Neuronal stem cell (in vitro differentiated cells): Measurements from ENCODE around the gene PSMD12. TPM values are rescaled to one million over a fixed set of nuclear protein-coding genes. Genes with fewer than 3 reads are reported as not detected.
A peak's percentile ranks its signal among the peaks of the same experiment; 100 is the strongest.

Source experiments
- DNase-seq: peaks from one replicate; pipeline ENCODE4 v3.0.0-alpha.2; 2013; ENCODE audit warnings: low spot score
- H2AFZ ChIP-seq: one replicate; pipeline ENCODE4 v1.6.1; 2013; ENCODE audit warnings: mild to moderate bottlenecking, low read length, inconsistent platforms
- H2AK5ac ChIP-seq: 2 replicates; pipeline ENCODE4 v1.6.1; 2013; ENCODE audit warnings: low read depth, mild to moderate bottlenecking, inconsistent platforms, low read length, moderate library complexity, mixed read lengths
- H2BK120ac ChIP-seq: 2 replicates; pipeline ENCODE4 v1.6.1; 2013; ENCODE audit warnings: low read depth, mild to moderate bottlenecking, inconsistent platforms, low read length, moderate library complexity, mixed read lengths
- H2BK12ac ChIP-seq: one replicate; pipeline ENCODE4 v1.6.1; 2013; ENCODE audit warnings: low read length, inconsistent platforms
- H2BK15ac ChIP-seq: 2 replicates; pipeline ENCODE4 v1.6.1; 2013; ENCODE audit warnings: mild to moderate bottlenecking, low read length, inconsistent platforms, mixed read lengths
- H2BK5ac ChIP-seq: one replicate; pipeline ENCODE4 v1.6.1; 2013; ENCODE audit warnings: inconsistent platforms, mild to moderate bottlenecking, low read length, moderate library complexity
- H3K14ac ChIP-seq: one replicate; pipeline ENCODE4 v1.6.1; 2013; ENCODE audit warnings: low read length, inconsistent platforms
- H3K18ac ChIP-seq: 2 replicates; pipeline ENCODE4 v1.6.1; 2013; ENCODE audit warnings: low read length, inconsistent platforms
- H3K23ac ChIP-seq: 2 replicates; pipeline ENCODE4 v1.6.1; 2013; ENCODE audit warnings: low read depth, mild to moderate bottlenecking, mixed read lengths, low read length, inconsistent platforms; ENCODE audit not compliant: poor library complexity
- H3K27ac ChIP-seq: replicated peaks from 3 replicates; pipeline ENCODE4 v1.5.1; 2013; ENCODE audit warnings: low read length, inconsistent platforms
- H3K27me3 ChIP-seq, 3 experiments: 2 replicates each; pipeline ENCODE4 v1.6.1; 2013; ENCODE audit warnings: low read length in 3 of 3, mild to moderate bottlenecking in 2 of 3, inconsistent platforms in 1 of 3, low read depth in 1 of 3, mixed read lengths in 1 of 3, moderate library complexity in 1 of 3; ENCODE audit not compliant: control insufficient read depth in 3 of 3, insufficient read depth in 3 of 3
- H3K36me3 ChIP-seq, 2 donors: replicated peaks in 1 of 2; 2 replicates each; pipeline ENCODE4 v1.6.1; 2013; ENCODE audit warnings: low read length in 2 of 2; ENCODE audit not compliant: control insufficient read depth in 2 of 2, insufficient read depth in 2 of 2
- H3K4ac ChIP-seq: 2 replicates; pipeline ENCODE4 v1.6.1; 2013; ENCODE audit warnings: inconsistent platforms, mild to moderate bottlenecking, low read length, moderate library complexity
- H3K4me1 ChIP-seq, 2 donors: 1 replicate in 1 of 2; 2 replicates in 1 of 2; pipeline ENCODE4 v1.6.1; 2013; ENCODE audit warnings: low read length in 2 of 2, low read depth in 1 of 2; ENCODE audit not compliant: control insufficient read depth in 2 of 2, insufficient read depth in 1 of 2
- H3K4me2 ChIP-seq: one replicate; pipeline ENCODE4 v1.6.1; 2013; ENCODE audit warnings: mild to moderate bottlenecking, low read length, inconsistent platforms; ENCODE audit not compliant: insufficient read depth, poor library complexity, severe bottlenecking
- H3K4me3 ChIP-seq, 2 donors: 2 replicates each; pipeline ENCODE4 v1.5.1; 2013; ENCODE audit warnings: low read length in 2 of 2, mild to moderate bottlenecking in 2 of 2, inconsistent platforms in 1 of 2, moderate library complexity in 1 of 2
- H3K79me1 ChIP-seq: one replicate; pipeline ENCODE4 v1.6.1; 2013; ENCODE audit warnings: low read depth, mild to moderate bottlenecking, inconsistent platforms, low read length, moderate library complexity
- H3K9ac ChIP-seq: one replicate; pipeline ENCODE4 v1.6.1; 2013; ENCODE audit warnings: mild to moderate bottlenecking, low read depth, low read length, inconsistent platforms; ENCODE audit not compliant: poor library complexity
- H3K9me3 ChIP-seq, 2 donors: replicated peaks in 1 of 2; 2 replicates each; pipeline versions ENCODE3 to v1.6.1; 2013; ENCODE audit warnings: low read length in 2 of 2, mild to moderate bottlenecking in 2 of 2, inconsistent platforms in 1 of 2, low read depth in 1 of 2, mixed read lengths in 1 of 2, moderate library complexity in 1 of 2; ENCODE audit not compliant: control insufficient read depth in 2 of 2, insufficient read depth in 1 of 2
- H4K8ac ChIP-seq: one replicate; pipeline ENCODE4 v1.6.1; 2013; ENCODE audit warnings: low read depth, mild to moderate bottlenecking, inconsistent platforms, low read length, moderate library complexity
- H4K91ac ChIP-seq: one replicate; pipeline ENCODE4 v1.6.1; 2013; ENCODE audit warnings: low read length, low read depth, mild to moderate bottlenecking, inconsistent platforms; ENCODE audit not compliant: poor library complexity
- WGBS, 2 donors: extraction: QIAGEN DNeasy Blood & Tissue Kit; methylation state at CpG; one replicate each; pipeline ENCODE4 v1.1.7; 2013; ENCODE audit warnings: missing lambda C conversion rate in 2 of 2, mixed read lengths in 1 of 2; ENCODE audit not compliant: insufficient read length in 2 of 2, insufficient replicate concordance in 1 of 2; ENCODE audit errors: extremely low coverage in 2 of 2; 5-methylcytosine and 5-hydroxymethylcytosine counted together
- polyA plus RNA-seq, 2 experiments: library from polyadenylated mRNA; stranded (reverse); fragments of 200-250 nt; gene quantifications; one replicate each; pipeline ENCODE4 v1.2.3, GENCODE V29; 2013

The PSMD12 gene
- polyA plus RNA-seq (2013, experiment 1 of 2): 33.7 TPM
- 34.6 TPM for polyA plus RNA-seq (2013, experiment 2 of 2)

- H2BK15ac ChIP-seq: peak within 1 kb of the TSS; percentile 27
- H2BK120ac ChIP-seq: peak within 1 kb of the TSS; percentile 74
- H3K18ac ChIP-seq: peak within 1 kb of the TSS; percentile 99
- H3K4me1 ChIP-seq: peaks cover 2 to 7% of the 10 kb centered on the region in 2 donors
- H3K36me3 ChIP-seq: peaks cover 0 to 31% of the 10 kb centered on the region in 2 donors
- H3K4ac ChIP-seq: peak within 1 kb of the TSS; percentile 27
- peak within 1 kb of the TSS; percentile 98 for H2AK5ac ChIP-seq
- H3K9ac ChIP-seq: peak within 1 kb of the TSS; percentile 100
- H2AFZ ChIP-seq: peak within 1 kb of the TSS; percentile 91
- peaks cover 10% of the 10 kb centered on the region for H3K79me1 ChIP-seq
- peak within 1 kb of the TSS; percentile 97 for H4K91ac ChIP-seq
- no peaks in the 10 kb centered on the region for H3K9me3 ChIP-seq
- peak within 1 kb of the TSS; percentile 30 for H2BK12ac ChIP-seq
- H3K23ac ChIP-seq: peak within 1 kb of the TSS; percentile 100
- DNase-seq: peak; percentile 87
- no peaks in the 10 kb centered on the region for H3K27me3 ChIP-seq
- peak within 1 kb of the TSS; percentile 88 to 94 for H3K4me3 ChIP-seq
- H3K4me2 ChIP-seq: peak within 1 kb of the TSS; percentile 92
- H3K27ac ChIP-seq: no peak within 1 kb of the TSS
- no CpG with 5 or more reads among the region's 55 CpGs for WGBS, 2 donors
- peak within 1 kb of the TSS; percentile 24 for H4K8ac ChIP-seq
- peak within 1 kb of the TSS; percentile 79 for H3K14ac ChIP-seq
- peak within 1 kb of the TSS; percentile 87 for H2BK5ac ChIP-seq
Measured at GRCh38 chr17:67366193-67367157, at the start of gene PSMD12. PSMD12 (minus strand) TSS chr17:67366577; CDS start chr17:67366519, 58 bp downstream.

GRCh38 chr17:67415291-67415690 is 48.9 kb upstream of the PSMD12 start:
- H3K14ac ChIP-seq: no peak overlapping the region
- H4K91ac ChIP-seq: no peak overlapping the region
- H4K8ac ChIP-seq: no peak overlapping the region
- no peak overlapping the region for H2BK120ac ChIP-seq
- no peak overlapping the region for H2BK12ac ChIP-seq
- no peaks in the 10 kb centered on the region for H3K4me1 ChIP-seq
- no peak overlapping the region for H2AK5ac ChIP-seq
- H3K18ac ChIP-seq: no peak overlapping the region
- no peak overlapping the region for H3K9ac ChIP-seq
- no CpG with 5 or more reads among the region's 7 CpGs for WGBS, 2 donors
- no peak overlapping the region for H3K23ac ChIP-seq
- peaks cover 2 to 8% of the 10 kb centered on the region in 2 donors for H3K9me3 ChIP-seq
- no peaks in the 10 kb centered on the region for H3K36me3 ChIP-seq
- no peak overlapping the region for H3K4me3 ChIP-seq
- no peak overlapping the region for H3K4ac ChIP-seq
- H2BK15ac ChIP-seq: no peak overlapping the region
- H3K79me1 ChIP-seq: no peaks in the 10 kb centered on the region
- H2BK5ac ChIP-seq: no peak overlapping the region
- H3K27me3 ChIP-seq: no peaks in the 10 kb centered on the region
- H3K27ac ChIP-seq: no peak overlapping the region
- DNase-seq: no peak
- no peak overlapping the region for H3K4me2 ChIP-seq
- H2AFZ ChIP-seq: no peak overlapping the region

DNA sequence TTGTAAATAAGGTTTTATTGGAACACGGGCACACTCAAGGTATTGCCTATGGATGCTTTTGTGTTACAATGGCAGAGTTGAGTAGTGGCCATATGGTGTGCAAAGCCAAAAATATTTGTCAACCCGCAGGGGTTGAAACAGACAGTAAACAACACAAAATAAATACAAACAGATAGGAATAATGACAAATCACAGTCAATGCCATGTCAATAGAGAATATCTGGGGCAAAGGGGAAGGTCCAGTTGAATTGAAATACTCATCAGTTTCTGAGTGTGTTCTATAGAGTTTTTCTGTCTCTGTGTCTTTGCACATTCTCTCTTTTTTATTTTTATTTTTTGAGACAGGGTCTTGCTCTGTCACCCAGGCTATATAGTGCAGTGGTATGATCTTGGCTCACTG is 48.2 kb upstream of the PSMD12 start:
- peaks cover 2 to 8% of the 10 kb centered on the region in 2 donors for H3K9me3 ChIP-seq
- no peak overlapping the region for H3K23ac ChIP-seq
- H4K8ac ChIP-seq: no peak overlapping the region
- H2BK12ac ChIP-seq: no peak overlapping the region
- H4K91ac ChIP-seq: no peak overlapping the region
- H3K4me1 ChIP-seq: no peaks in the 10 kb centered on the region
- no peak overlapping the region for H3K27ac ChIP-seq
- no peak overlapping the region for H3K14ac ChIP-seq
- no peaks in the 10 kb centered on the region for H3K27me3 ChIP-seq
- H2BK5ac ChIP-seq: no peak overlapping the region
- H3K36me3 ChIP-seq: no peaks in the 10 kb centered on the region
- no peak overlapping the region for H3K4me2 ChIP-seq
- H2AK5ac ChIP-seq: no peak overlapping the region
- H3K18ac ChIP-seq: no peak overlapping the region
- no peak overlapping the region for H3K9ac ChIP-seq
- no peaks in the 10 kb centered on the region for H3K79me1 ChIP-seq
- no peak overlapping the region for H2BK15ac ChIP-seq
- no peak overlapping the region for H3K4me3 ChIP-seq
- no peak overlapping the region for H2BK120ac ChIP-seq
- no peak overlapping the region for H2AFZ ChIP-seq
- H3K4ac ChIP-seq: no peak overlapping the region
- no peak for DNase-seq
- no CpG with 5 or more reads among the region's 2 CpGs for WGBS, 2 donors

DNA sequence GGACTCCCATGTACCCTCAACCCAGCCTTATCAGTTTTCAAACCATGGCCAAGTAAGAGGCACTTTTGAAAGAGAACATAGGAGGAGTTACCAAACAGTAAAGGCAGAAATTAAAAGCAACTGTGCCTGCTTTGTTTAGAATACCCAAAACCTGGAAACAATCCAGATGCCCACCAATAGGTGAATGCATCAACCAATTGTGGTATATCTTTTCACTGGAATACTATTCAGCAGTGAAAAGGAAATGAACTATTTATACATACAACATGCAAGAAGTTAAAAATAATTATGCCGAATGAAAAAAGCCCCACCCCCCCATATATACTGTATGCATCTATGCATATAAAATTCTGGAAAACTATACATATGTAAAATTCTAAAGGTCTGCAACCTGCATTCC is 47.8 kb upstream of the PSMD12 start:
- no peak overlapping the region for H2BK5ac ChIP-seq
- no peaks in the 10 kb centered on the region for H3K4me1 ChIP-seq
- no peak overlapping the region for H2BK120ac ChIP-seq
- no peak overlapping the region for H2BK15ac ChIP-seq
- no peak overlapping the region for H3K4me2 ChIP-seq
- no peaks in the 10 kb centered on the region for H3K79me1 ChIP-seq
- H3K23ac ChIP-seq: no peak overlapping the region
- H3K4me3 ChIP-seq: no peak overlapping the region
- H3K4ac ChIP-seq: no peak overlapping the region
- no peak overlapping the region for H3K27ac ChIP-seq
- H2AFZ ChIP-seq: no peak overlapping the region
- H3K9ac ChIP-seq: no peak overlapping the region
- no peak overlapping the region for H2AK5ac ChIP-seq
- peaks cover 2 to 8% of the 10 kb centered on the region in 2 donors for H3K9me3 ChIP-seq
- H2BK12ac ChIP-seq: no peak overlapping the region
- no peak overlapping the region for H3K18ac ChIP-seq
- H4K91ac ChIP-seq: no peak overlapping the region
- H3K27me3 ChIP-seq: no peaks in the 10 kb centered on the region
- no peak overlapping the region for H4K8ac ChIP-seq
- H3K36me3 ChIP-seq: no peaks in the 10 kb centered on the region
- no CpG with 5 or more reads among the region's 1 CpG for WGBS, 2 donors
- H3K14ac ChIP-seq: no peak overlapping the region
- DNase-seq: no peak
